Hair follicle dermal papilla cell (primary cell): ENCODE measurements around the gene OR2L2. TPM values are rescaled to one million over a fixed set of nuclear protein-coding genes. Genes with fewer than 3 reads are reported as not detected.

Experiments
- small RNA-seq: library from RNA; depleted of rRNA; stranded (forward); fragments of <200 nt; gene quantifications from one replicate; pipeline ENCODE3, GENCODE V24; 2012
- total RNA-seq: library from RNA; depleted of rRNA; stranded (reverse); fragments of >200 nt; gene quantifications from 2 replicates; pipeline ENCODE4 v1.2.3, GENCODE V29; 2012

OR2L2 gene
- under 0.01 TPM in 1 of 2 replicates, not detected in the other for total RNA-seq

GRCh38 chr1:248029770-248030169, at the start of gene OR2L2:
TSS of gene OR2L2 (plus strand) at chr1:248030070. CDS start at chr1:248038268, 8,198 bp downstream.

GRCh38 chr1:248013229-248013710, 16.6 kb upstream of the OR2L2 start, which contains the start of gene OR2L5:
TSS of gene OR2L5 (plus strand) at chr1:248013660. CDS start at chr1:248021948, 8,288 bp downstream.

GRCh38 chr1:248046536-248046935, 16.7 kb downstream of the OR2L2 start, which contains the start of gene OR2L3:
TSS of gene OR2L3 (plus strand) at chr1:248046836. CDS start at chr1:248060682, 13,846 bp downstream.

Small RNA genes lying within 50 kb of the gene (small RNA-seq; reads per million reads assigned to genes)
- not detected for gene RF00019

Other genes starting within 250 kb of the OR2L2 start
- not detected in 2 replicates for gene OR14A16, start 206.0 kb upstream of the OR2L2 start, total RNA-seq
- not detected in 2 replicates for gene OR11L1, start 188.2 kb upstream of the OR2L2 start, total RNA-seq
- gene TRIM58, start 172.9 kb upstream of the OR2L2 start, total RNA-seq = 1.9 and 2.4 TPM in 2 replicates
- gene OR2W3, start 134.5 kb upstream of the OR2L2 start, total RNA-seq = 0.65 and 1.7 TPM in 2 replicates
- not detected in 2 replicates for gene OR2T8, start 109.8 kb upstream of the OR2L2 start, total RNA-seq
- not detected in 2 replicates for gene OR2AJ1, start 105.2 kb upstream of the OR2L2 start, total RNA-seq
- 0.97 TPM in 1 of 2 replicates, not detected in the other for gene OR2L8, start 81.2 kb upstream of the OR2L2 start, total RNA-seq
- 0.49 TPM in 1 of 2 replicates, not detected in the other for gene OR2AK2, start 64.8 kb upstream of the OR2L2 start, total RNA-seq
- gene OR2L5, start 16.4 kb upstream of the OR2L2 start, total RNA-seq = 0.12 and 0.32 TPM in 2 replicates
- gene OR2L3, start 16.8 kb downstream of the OR2L2 start, total RNA-seq = 0.16 TPM in 1 of 2 replicates, not detected in the other
- 0.16 TPM in 1 of 2 replicates, not detected in the other for gene OR2L13, start 65.1 kb downstream of the OR2L2 start, total RNA-seq
- not detected in 2 replicates for gene OR2M5, start 115.1 kb downstream of the OR2L2 start, total RNA-seq
- gene OR2M2, start 144.8 kb downstream of the OR2L2 start, total RNA-seq = not detected in 2 replicates
- gene OR2M3, start 167.2 kb downstream of the OR2L2 start, total RNA-seq = under 0.01 and 0.12 TPM in 2 replicates
- under 0.01 and 0.12 TPM in 2 replicates for gene OR2M4, start 201.3 kb downstream of the OR2L2 start, total RNA-seq
- not detected in 2 replicates for gene OR2T33, start 247.9 kb downstream of the OR2L2 start, total RNA-seq